ENCODE results near the gene MIXL1.

Gene MIXL1

DNA sequence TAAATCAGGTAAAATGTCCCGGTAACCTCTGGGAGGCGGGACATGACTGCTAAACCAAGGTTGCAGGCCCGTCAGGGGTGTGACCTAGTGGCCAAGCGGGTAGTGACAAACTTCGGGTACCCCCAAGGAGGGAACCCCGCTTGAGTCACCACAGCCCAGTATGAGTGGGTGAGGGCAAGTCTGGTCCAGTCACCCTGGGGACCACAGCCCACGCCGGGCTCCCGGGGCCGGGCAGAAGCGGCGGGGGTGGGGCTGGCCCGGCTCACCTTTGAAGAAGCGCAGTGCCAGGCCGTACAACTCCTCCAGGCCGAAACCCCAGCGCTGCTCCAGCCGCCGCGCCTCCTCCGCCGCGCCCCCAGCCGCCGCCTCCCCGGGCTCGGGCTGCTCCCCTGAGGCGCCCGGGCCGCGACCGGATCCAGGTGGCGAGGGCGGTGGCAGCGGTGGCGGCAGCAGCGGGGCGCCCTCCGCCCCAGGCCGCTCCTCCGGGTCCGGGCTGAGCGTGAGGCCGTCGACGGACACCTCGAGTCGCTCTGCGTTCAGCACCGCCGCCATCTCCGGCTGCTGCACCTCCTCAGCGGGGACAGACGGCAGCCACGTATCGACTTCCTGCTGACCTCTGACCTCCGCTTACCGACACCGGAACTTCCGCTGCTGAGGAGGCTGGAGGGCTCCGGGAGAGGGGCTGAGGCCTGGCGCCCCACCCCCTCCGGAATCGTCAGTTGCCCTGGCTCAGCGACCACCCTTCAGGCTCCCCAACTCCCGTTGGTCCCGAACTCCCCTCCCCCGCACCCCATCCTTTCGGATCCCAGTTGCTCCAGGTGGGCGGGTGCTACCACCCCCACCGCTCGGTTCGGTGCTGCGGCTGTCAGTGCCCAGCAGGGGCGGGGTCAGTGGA lies 37.1 kb upstream of the MIXL1 start, which contains the start of gene ACBD3 (continued):
- TF ChIP-seq, protein P1, sequence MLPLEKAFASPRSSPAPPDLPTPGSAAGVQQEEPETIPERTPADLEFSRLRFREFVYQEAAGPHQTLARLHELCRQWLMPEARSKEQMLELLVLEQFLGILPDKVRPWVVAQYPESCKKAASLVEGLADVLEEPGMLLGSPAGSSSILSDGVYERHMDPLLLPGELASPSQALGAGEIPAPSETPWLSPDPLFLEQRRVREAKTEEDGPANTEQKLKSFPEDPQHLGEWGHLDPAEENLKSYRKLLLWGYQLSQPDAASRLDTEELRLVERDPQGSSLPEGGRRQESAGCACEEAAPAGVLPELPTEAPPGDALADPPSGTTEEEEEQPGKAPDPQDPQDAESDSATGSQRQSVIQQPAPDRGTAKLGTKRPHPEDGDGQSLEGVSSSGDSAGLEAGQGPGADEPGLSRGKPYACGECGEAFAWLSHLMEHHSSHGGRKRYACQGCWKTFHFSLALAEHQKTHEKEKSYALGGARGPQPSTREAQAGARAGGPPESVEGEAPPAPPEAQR (tag by site-specific recombination; IDR thresholded peaks at IDR 0.05), result no peak
- no peak for TF ChIP-seq ZNF747 (tag by site-specific recombination; IDR thresholded peaks at IDR 0.05)
- TF ChIP-seq ZSCAN16 (tag by site-specific recombination; IDR thresholded peaks at IDR 0.05), result peak; percentile 74; the same call in 1 of the 2 replicates
- TF ChIP-seq ZNF112 (tag by site-specific recombination; IDR thresholded peaks at IDR 0.05), result no peak
- TF ChIP-seq KLF9 (tag by site-specific recombination; IDR thresholded peaks at IDR 0.05; ENCODE audit: low read depth), result peak; percentile 96
- 0 out of 2 replicates have a peak, but pooled peaks have one; percentile 34 for TF ChIP-seq ZNF239 (tag by site-specific recombination; IDR thresholded peaks at IDR 0.05)
- no peak for TF ChIP-seq ZNF645 (tag by site-specific recombination; IDR thresholded peaks at IDR 0.05)
- TF ChIP-seq ZNF37A (tag by site-specific recombination; IDR thresholded peaks at IDR 0.05), result peak; percentile 35; the same call in 1 of the 2 replicates
- TF ChIP-seq ZNF211 (tag by site-specific recombination; IDR thresholded peaks at IDR 0.05; ENCODE audit: low read depth), result no peak
- peak; percentile 71 for TF ChIP-seq ZIC2 (tag by site-specific recombination; IDR thresholded peaks at IDR 0.05)
- peak; percentile 93 for TF ChIP-seq ZFHX2 (tag by site-specific recombination; conservative IDR thresholded peaks at IDR 0.05)
- TF ChIP-seq, protein P2, sequence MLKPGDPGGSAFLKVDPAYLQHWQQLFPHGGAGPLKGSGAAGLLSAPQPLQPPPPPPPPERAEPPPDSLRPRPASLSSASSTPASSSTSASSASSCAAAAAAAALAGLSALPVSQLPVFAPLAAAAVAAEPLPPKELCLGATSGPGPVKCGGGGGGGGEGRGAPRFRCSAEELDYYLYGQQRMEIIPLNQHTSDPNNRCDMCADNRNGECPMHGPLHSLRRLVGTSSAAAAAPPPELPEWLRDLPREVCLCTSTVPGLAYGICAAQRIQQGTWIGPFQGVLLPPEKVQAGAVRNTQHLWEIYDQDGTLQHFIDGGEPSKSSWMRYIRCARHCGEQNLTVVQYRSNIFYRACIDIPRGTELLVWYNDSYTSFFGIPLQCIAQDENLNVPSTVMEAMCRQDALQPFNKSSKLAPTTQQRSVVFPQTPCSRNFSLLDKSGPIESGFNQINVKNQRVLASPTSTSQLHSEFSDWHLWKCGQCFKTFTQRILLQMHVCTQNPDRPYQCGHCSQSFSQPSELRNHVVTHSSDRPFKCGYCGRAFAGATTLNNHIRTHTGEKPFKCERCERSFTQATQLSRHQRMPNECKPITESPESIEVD (tag by site-specific recombination; IDR thresholded peaks at IDR 0.05), result no peak
- TF ChIP-seq ZNF48 (tag by site-specific recombination; IDR thresholded peaks at IDR 0.05), result no peak
- no peak for TF ChIP-seq ZNF146 (tag by site-specific recombination; IDR thresholded peaks at IDR 0.05)
- TF ChIP-seq ZNF341 (tag by site-specific recombination; IDR thresholded peaks at IDR 0.05; ENCODE audit: low read depth), result peak; percentile 86
- TF ChIP-seq, protein P3, sequence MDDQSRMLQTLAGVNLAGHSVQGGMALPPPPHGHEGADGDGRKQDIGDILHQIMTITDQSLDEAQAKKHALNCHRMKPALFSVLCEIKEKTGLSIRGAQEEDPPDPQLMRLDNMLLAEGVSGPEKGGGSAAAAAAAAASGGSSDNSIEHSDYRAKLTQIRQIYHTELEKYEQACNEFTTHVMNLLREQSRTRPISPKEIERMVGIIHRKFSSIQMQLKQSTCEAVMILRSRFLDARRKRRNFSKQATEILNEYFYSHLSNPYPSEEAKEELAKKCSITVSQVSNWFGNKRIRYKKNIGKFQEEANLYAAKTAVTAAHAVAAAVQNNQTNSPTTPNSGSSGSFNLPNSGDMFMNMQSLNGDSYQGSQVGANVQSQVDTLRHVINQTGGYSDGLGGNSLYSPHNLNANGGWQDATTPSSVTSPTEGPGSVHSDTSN (CRISPR knock-in tag; IDR thresholded peaks at IDR 0.05), result peak; percentile 38
- TF ChIP-seq KLF1 (tag by site-specific recombination; IDR thresholded peaks at IDR 0.05), result peak; percentile 84
- no peak for TF ChIP-seq ZNF157 (tag by site-specific recombination; IDR thresholded peaks at IDR 0.05)
- TF ChIP-seq, protein P4, sequence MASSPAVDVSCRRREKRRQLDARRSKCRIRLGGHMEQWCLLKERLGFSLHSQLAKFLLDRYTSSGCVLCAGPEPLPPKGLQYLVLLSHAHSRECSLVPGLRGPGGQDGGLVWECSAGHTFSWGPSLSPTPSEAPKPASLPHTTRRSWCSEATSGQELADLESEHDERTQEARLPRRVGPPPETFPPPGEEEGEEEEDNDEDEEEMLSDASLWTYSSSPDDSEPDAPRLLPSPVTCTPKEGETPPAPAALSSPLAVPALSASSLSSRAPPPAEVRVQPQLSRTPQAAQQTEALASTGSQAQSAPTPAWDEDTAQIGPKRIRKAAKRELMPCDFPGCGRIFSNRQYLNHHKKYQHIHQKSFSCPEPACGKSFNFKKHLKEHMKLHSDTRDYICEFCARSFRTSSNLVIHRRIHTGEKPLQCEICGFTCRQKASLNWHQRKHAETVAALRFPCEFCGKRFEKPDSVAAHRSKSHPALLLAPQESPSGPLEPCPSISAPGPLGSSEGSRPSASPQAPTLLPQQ (tag by site-specific recombination; IDR thresholded peaks at IDR 0.05), result peak; percentile 80
- TF ChIP-seq YY1 (tag by site-specific recombination; IDR thresholded peaks at IDR 0.05), result peak; percentile 88; the same call in 1 of the 2 replicates
- TF ChIP-seq, protein P5, sequence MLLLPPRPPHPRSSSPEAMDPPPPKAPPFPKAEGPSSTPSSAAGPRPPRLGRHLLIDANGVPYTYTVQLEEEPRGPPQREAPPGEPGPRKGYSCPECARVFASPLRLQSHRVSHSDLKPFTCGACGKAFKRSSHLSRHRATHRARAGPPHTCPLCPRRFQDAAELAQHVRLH (tag by site-specific recombination; IDR thresholded peaks at IDR 0.05), result peak; percentile 88; the same call in 1 of the 2 replicates
- peak; percentile 96 for TF ChIP-seq SP7 (tag by site-specific recombination; IDR thresholded peaks at IDR 0.05)
- TF ChIP-seq EGR2 (tag by site-specific recombination; IDR thresholded peaks at IDR 0.05; ENCODE audit: low read depth), result peak; percentile 95
- TF ChIP-seq, protein P6, sequence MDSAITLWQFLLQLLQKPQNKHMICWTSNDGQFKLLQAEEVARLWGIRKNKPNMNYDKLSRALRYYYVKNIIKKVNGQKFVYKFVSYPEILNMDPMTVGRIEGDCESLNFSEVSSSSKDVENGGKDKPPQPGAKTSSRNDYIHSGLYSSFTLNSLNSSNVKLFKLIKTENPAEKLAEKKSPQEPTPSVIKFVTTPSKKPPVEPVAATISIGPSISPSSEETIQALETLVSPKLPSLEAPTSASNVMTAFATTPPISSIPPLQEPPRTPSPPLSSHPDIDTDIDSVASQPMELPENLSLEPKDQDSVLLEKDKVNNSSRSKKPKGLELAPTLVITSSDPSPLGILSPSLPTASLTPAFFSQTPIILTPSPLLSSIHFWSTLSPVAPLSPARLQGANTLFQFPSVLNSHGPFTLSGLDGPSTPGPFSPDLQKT (IDR thresholded peaks at IDR 0.05; ENCODE audit: borderline replicate concordance, low read depth, low read length), result peak; percentile 39; the same call in 1 of the 2 replicates
- TF ChIP-seq SP3 (tag by site-specific recombination; IDR thresholded peaks at IDR 0.05), result peak; percentile 93
- TF ChIP-seq, protein P7, sequence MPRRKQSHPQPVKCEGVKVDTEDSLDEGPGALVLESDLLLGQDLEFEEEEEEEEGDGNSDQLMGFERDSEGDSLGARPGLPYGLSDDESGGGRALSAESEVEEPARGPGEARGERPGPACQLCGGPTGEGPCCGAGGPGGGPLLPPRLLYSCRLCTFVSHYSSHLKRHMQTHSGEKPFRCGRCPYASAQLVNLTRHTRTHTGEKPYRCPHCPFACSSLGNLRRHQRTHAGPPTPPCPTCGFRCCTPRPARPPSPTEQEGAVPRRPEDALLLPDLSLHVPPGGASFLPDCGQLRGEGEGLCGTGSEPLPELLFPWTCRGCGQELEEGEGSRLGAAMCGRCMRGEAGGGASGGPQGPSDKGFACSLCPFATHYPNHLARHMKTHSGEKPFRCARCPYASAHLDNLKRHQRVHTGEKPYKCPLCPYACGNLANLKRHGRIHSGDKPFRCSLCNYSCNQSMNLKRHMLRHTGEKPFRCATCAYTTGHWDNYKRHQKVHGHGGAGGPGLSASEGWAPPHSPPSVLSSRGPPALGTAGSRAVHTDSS (tag by site-specific recombination; IDR thresholded peaks at IDR 0.05), result no peak
- TF ChIP-seq ZNF184 (tag by site-specific recombination; IDR thresholded peaks at IDR 0.05), result 0 out of 2 replicates have a peak, but pooled peaks have one; percentile 15
- TF ChIP-seq ZNF362 (tag by site-specific recombination; IDR thresholded peaks at IDR 0.05), result no peak
